Neural progenitor cell (in vitro differentiated cells): ENCODE data around the gene ACACB.

Source experiments
- EZH2phosphoT487 ChIP-seq: fragments of 200-600 bp; sonication (generic); IDR thresholded peaks from 2 replicates; pipeline ENCODE4 v1.6.1; 2017; ENCODE audit warnings: antibody characterized with exemption
- TF ChIP-seq, protein P1 (sequence below): fragments of 200-600 bp; sonication (generic); IDR thresholded peaks from 2 replicates; pipeline ENCODE4 v1.5.1; 2017; ENCODE audit warnings: antibody characterized with exemption, mild to moderate bottlenecking

DNA sequence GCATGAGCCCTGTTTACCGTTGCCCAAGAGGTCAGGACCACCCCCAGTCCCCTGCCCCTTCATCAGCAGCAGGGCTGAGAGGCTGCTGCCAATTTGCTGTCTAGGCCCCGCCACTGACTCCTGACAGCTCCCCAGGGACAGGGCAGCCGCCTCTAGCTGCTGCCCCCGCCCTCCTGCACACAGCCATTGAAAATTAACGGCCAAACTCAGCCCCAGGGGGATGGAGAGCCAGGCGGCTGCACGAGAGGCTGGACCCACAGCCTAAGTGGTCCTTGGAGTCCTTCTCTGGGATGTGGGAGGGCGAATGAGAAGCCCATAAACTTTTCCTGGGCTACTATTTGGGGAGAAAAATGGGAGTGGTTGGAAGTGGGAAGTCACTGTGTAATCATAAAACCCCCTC lies 188.1 kb downstream of the ACACB start:
- TF ChIP-seq, protein P1, sequence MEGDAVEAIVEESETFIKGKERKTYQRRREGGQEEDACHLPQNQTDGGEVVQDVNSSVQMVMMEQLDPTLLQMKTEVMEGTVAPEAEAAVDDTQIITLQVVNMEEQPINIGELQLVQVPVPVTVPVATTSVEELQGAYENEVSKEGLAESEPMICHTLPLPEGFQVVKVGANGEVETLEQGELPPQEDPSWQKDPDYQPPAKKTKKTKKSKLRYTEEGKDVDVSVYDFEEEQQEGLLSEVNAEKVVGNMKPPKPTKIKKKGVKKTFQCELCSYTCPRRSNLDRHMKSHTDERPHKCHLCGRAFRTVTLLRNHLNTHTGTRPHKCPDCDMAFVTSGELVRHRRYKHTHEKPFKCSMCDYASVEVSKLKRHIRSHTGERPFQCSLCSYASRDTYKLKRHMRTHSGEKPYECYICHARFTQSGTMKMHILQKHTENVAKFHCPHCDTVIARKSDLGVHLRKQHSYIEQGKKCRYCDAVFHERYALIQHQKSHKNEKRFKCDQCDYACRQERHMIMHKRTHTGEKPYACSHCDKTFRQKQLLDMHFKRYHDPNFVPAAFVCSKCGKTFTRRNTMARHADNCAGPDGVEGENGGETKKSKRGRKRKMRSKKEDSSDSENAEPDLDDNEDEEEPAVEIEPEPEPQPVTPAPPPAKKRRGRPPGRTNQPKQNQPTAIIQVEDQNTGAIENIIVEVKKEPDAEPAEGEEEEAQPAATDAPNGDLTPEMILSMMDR: no peak
- no peak for TF ChIP-seq EZH2phosphoT487
